Mesenchymal stem cell (in vitro differentiated cells and primary cell): Measurements from ENCODE around the gene TMEM129.

Experiments
- DNase-seq: peaks from one replicate; pipeline ENCODE4 v3.0.0-alpha.2; 2013
- H2AFZ ChIP-seq: one replicate; pipeline ENCODE4 v1.6.1; 2013; ENCODE audit warnings: low read depth, mild to moderate bottlenecking, control low read depth, inconsistent platforms, low read length, moderate library complexity
- H2AK5ac ChIP-seq: 2 replicates; pipeline ENCODE4 v1.6.1; 2013; ENCODE audit warnings: low read length, moderate library complexity, mild to moderate bottlenecking, inconsistent platforms; ENCODE audit not compliant: severe bottlenecking
- H2BK120ac ChIP-seq: one replicate; pipeline ENCODE4 v1.6.1; 2013; ENCODE audit warnings: low read depth, mild to moderate bottlenecking, inconsistent platforms, low read length, moderate library complexity
- H2BK12ac ChIP-seq, 2 experiments: one replicate each; pipeline ENCODE4 v1.6.1; 2013; ENCODE audit warnings: inconsistent platforms in 2 of 2, low read length in 2 of 2, mild to moderate bottlenecking in 2 of 2, moderate library complexity in 2 of 2, control low read depth in 1 of 2
- H2BK15ac ChIP-seq: one replicate; pipeline ENCODE4 v1.6.1; 2013; ENCODE audit warnings: mild to moderate bottlenecking, low read depth, inconsistent platforms; ENCODE audit not compliant: poor library complexity, severe bottlenecking
- H2BK5ac ChIP-seq: 2 replicates; pipeline ENCODE4 v1.6.1; 2013; ENCODE audit warnings: low read depth, mild to moderate bottlenecking, low read length, control low read depth, inconsistent platforms; ENCODE audit not compliant: poor library complexity, severe bottlenecking
- H3K14ac ChIP-seq, 2 experiments: one replicate each; pipeline ENCODE4 v1.6.1; 2013; ENCODE audit warnings: inconsistent platforms in 2 of 2, low read length in 2 of 2, control low read depth in 1 of 2, mild to moderate bottlenecking in 1 of 2, moderate library complexity in 1 of 2
- H3K18ac ChIP-seq, 2 experiments: one replicate each; pipeline ENCODE4 v1.6.1; 2013; ENCODE audit warnings: inconsistent platforms in 2 of 2, low read length in 2 of 2, control low read depth in 1 of 2, low read depth in 1 of 2, mild to moderate bottlenecking in 1 of 2
- H3K23ac ChIP-seq, 2 experiments: one replicate each; pipeline ENCODE4 v1.6.1; 2013; ENCODE audit warnings: inconsistent platforms in 2 of 2, low read length in 2 of 2, mild to moderate bottlenecking in 2 of 2, moderate library complexity in 2 of 2, control low read depth in 1 of 2
- H3K27ac ChIP-seq: 2 replicates; pipeline ENCODE4 v1.5.1; 2013; ENCODE audit warnings: mild to moderate bottlenecking, moderate library complexity, low read length, control low read depth, inconsistent platforms; ENCODE audit not compliant: poor library complexity, severe bottlenecking
- H3K27me3 ChIP-seq, 2 experiments: 2 replicates each; pipeline versions ENCODE4 v1.6.1 to v1.7.0; 2013; ENCODE audit warnings: low read length in 2 of 2, mild to moderate bottlenecking in 2 of 2, moderate library complexity in 2 of 2, control low read depth in 1 of 2, inconsistent platforms in 1 of 2; ENCODE audit not compliant: control insufficient read depth in 1 of 2, insufficient read depth in 1 of 2
- H3K36me3 ChIP-seq, 2 experiments: 2 replicates each; pipeline versions ENCODE4 v1.6.1 to v1.7.0; 2013; ENCODE audit warnings: low read length in 2 of 2, control low read depth in 1 of 2, inconsistent platforms in 1 of 2, low read depth in 1 of 2, mild to moderate bottlenecking in 1 of 2; ENCODE audit not compliant: insufficient read depth in 2 of 2, control insufficient read depth in 1 of 2
- H3K4ac ChIP-seq, 2 experiments: one replicate each; pipeline ENCODE4 v1.6.1; 2013; ENCODE audit warnings: inconsistent platforms in 2 of 2, low read length in 2 of 2, mild to moderate bottlenecking in 2 of 2, moderate library complexity in 2 of 2, control low read depth in 1 of 2, low read depth in 1 of 2
- H3K4me1 ChIP-seq: 2 replicates; pipeline ENCODE4 v1.6.1; 2013; ENCODE audit warnings: low read depth, low read length, control low read depth; ENCODE audit not compliant: control insufficient read depth, insufficient read depth
- H3K4me2 ChIP-seq: 2 replicates; pipeline ENCODE4 v1.6.1; 2013; ENCODE audit warnings: low read length, mild to moderate bottlenecking, inconsistent platforms; ENCODE audit not compliant: poor library complexity, severe bottlenecking
- H3K4me3 ChIP-seq, 2 experiments: 2 replicates each; pipeline versions ENCODE4 v1.5.1 to v1.7.0; 2013; ENCODE audit warnings: low read length in 2 of 2, mild to moderate bottlenecking in 2 of 2, control low read depth in 1 of 2, low read depth in 1 of 2; ENCODE audit not compliant: insufficient read depth in 1 of 2
- H3K79me1 ChIP-seq: replicated peaks from 2 replicates; pipeline ENCODE4 v1.6.1; 2013; ENCODE audit warnings: mild to moderate bottlenecking, control low read depth, low read length, inconsistent platforms; ENCODE audit not compliant: poor library complexity, severe bottlenecking
- H3K9ac ChIP-seq: 2 replicates; pipeline ENCODE4 v1.7.0; 2013; ENCODE audit warnings: mild to moderate bottlenecking, low read length, moderate library complexity
- H3K9me3 ChIP-seq: 2 replicates; pipeline ENCODE4 v1.7.0; 2013; ENCODE audit warnings: mild to moderate bottlenecking, low read length; ENCODE audit not compliant: control insufficient read depth
- H4K8ac ChIP-seq: one replicate; pipeline ENCODE4 v1.6.1; 2013; ENCODE audit warnings: inconsistent platforms, mild to moderate bottlenecking, low read length, moderate library complexity
- H4K91ac ChIP-seq: one replicate; pipeline ENCODE4 v1.6.1; 2013; ENCODE audit warnings: mild to moderate bottlenecking, low read length, inconsistent platforms
- WGBS: methylation state at CpG from one replicate; pipeline ENCODE4 v1.1.7; 2013; ENCODE audit warnings: mixed read lengths; 5-methylcytosine and 5-hydroxymethylcytosine counted together

Gene TMEM129

GRCh38 chr4:1745697-1746096, 24.6 kb upstream of the TMEM129 start:
- H3K27ac ChIP-seq = no peak overlapping the region
- H4K91ac ChIP-seq = no peak overlapping the region
- no peak overlapping the region for H2AK5ac ChIP-seq
- no peak overlapping the region for H3K9ac ChIP-seq
- no peak overlapping the region for H3K14ac ChIP-seq
- peaks cover 11 to 38% of the 10 kb centered on the region in 2 experiments for H3K36me3 ChIP-seq
- DNase-seq = no peak
- H2BK5ac ChIP-seq = no peak overlapping the region
- H3K27me3 ChIP-seq = peaks cover 0 to 12% of the 10 kb centered on the region in 2 experiments
- no peak overlapping the region for H2AFZ ChIP-seq
- H2BK12ac ChIP-seq = no peak overlapping the region
- H3K4ac ChIP-seq = peak overlapping the region in 1 of 2 experiments; percentile 59
- 87% methylated on average over 11 of the region's 12 CpGs for WGBS
- peaks cover 11% of the 10 kb centered on the region for H3K79me1 ChIP-seq
- peak overlapping the region; percentile 64 for H4K8ac ChIP-seq
- no peak overlapping the region for H2BK15ac ChIP-seq
- no peak overlapping the region for H3K23ac ChIP-seq
- H3K9me3 ChIP-seq = no peaks in the 10 kb centered on the region
- H2BK120ac ChIP-seq = no peak overlapping the region
- H3K4me2 ChIP-seq = no peak overlapping the region
- H3K18ac ChIP-seq = no peak overlapping the region
- H3K4me1 ChIP-seq = peaks cover 12% of the 10 kb centered on the region
- H3K4me3 ChIP-seq = no peak overlapping the region

DNA sequence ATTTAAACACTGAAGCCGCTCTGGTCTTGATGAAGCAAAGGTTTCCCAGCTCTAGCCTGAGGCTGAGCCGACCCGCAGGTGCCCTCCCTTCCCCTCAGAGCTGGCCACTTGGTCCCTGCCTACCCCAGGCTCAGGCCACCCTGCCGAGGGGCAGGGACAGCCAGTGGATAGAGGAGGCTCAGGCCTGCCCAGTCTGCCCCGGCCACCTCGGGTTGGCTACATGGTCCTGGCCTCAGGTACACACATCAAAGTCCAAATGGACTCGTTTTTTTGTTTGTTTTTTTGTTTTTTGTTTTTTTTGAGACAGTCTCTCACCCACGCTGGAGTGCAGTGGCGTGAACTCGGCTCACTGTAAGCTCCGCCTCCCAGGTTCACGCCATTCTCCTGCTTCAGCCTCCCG, 24.0 kb upstream of the TMEM129 start:
- Histone ChIP-seq H2BK5ac (no peak overlapping the region), H4K8ac (peak overlapping the region; percentile 24), H3K23ac (no peak overlapping the region), H3K18ac (no peak overlapping the region), H3K4ac (no peak overlapping the region), H3K14ac (no peak overlapping the region), H3K79me1 (peaks cover 13% of the 10 kb centered on the region), H3K4me1 (peaks cover 12% of the 10 kb centered on the region), H3K4me2 (no peak overlapping the region), H3K4me3 (no peak overlapping the region), H3K9me3 (no peaks in the 10 kb centered on the region), H2BK12ac (no peak overlapping the region), H3K36me3 (peaks cover 13 to 43% of the 10 kb centered on the region in 2 experiments), H3K27me3 (peaks cover 0 to 7% of the 10 kb centered on the region in 2 experiments), H3K9ac (no peak overlapping the region), H4K91ac (no peak overlapping the region), H2BK120ac (no peak overlapping the region), H2BK15ac (no peak overlapping the region), H2AK5ac (no peak overlapping the region), H2AFZ (no peak overlapping the region), H3K27ac (no peak overlapping the region)
- no peak for DNase-seq
- 92% methylated on average over 13 of the region's 13 CpGs for WGBS

GRCh38 chr4:1744552-1744951, 23.4 kb upstream of the TMEM129 start:
- H3K4me3 ChIP-seq = no peak overlapping the region
- H3K4me2 ChIP-seq = no peak overlapping the region
- no peak overlapping the region for H2BK120ac ChIP-seq
- H4K91ac ChIP-seq = no peak overlapping the region
- H3K4me1 ChIP-seq = peaks cover 12% of the 10 kb centered on the region
- DNase-seq = no peak
- H4K8ac ChIP-seq = no peak overlapping the region
- no peak overlapping the region for H3K18ac ChIP-seq
- H2BK15ac ChIP-seq = no peak overlapping the region
- no peak overlapping the region for H3K23ac ChIP-seq
- no peak overlapping the region for H3K4ac ChIP-seq
- H3K79me1 ChIP-seq = peaks cover 14% of the 10 kb centered on the region
- no peak overlapping the region for H2AK5ac ChIP-seq
- H3K27me3 ChIP-seq = peaks cover 0 to 7% of the 10 kb centered on the region in 2 experiments
- no peaks in the 10 kb centered on the region for H3K9me3 ChIP-seq
- 96% methylated on average over 14 of the region's 14 CpGs for WGBS
- no peak overlapping the region for H2BK5ac ChIP-seq
- H3K14ac ChIP-seq = no peak overlapping the region
- H3K27ac ChIP-seq = no peak overlapping the region
- H3K9ac ChIP-seq = no peak overlapping the region
- H3K36me3 ChIP-seq = peaks cover 13 to 49% of the 10 kb centered on the region in 2 experiments
- H2AFZ ChIP-seq = no peak overlapping the region
- no peak overlapping the region for H2BK12ac ChIP-seq

DNA sequence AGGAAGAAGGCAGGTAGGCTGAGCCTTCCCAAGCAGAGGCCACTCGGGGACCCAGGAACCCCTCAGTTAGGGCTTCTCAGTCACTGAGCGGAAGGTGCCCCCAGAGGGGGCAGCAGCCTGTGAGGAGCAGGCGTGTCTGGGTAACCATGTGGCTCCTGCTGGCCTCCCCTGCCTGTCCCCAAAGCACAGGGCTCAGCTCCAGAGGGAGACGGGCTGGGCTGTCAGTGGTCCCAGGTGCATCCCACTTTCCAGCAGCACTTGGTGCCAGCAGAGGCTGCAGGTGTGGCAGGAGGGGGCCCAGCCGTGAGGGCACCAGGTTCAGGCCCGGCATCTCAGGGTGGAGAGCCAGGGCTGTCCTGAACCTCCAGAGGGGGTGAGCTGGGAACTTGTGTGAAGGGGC, 22.9 kb upstream of the TMEM129 start:
- Histone ChIP-seq H3K4ac (no peak overlapping the region), H2BK120ac (no peak overlapping the region), H2BK15ac (no peak overlapping the region), H3K4me1 (peaks cover 12% of the 10 kb centered on the region), H2BK12ac (no peak overlapping the region), H2AK5ac (no peak overlapping the region), H2BK5ac (no peak overlapping the region), H3K27ac (no peak overlapping the region), H2AFZ (no peak overlapping the region), H3K23ac (no peak overlapping the region), H3K14ac (no peak overlapping the region), H3K36me3 (peaks cover 13 to 55% of the 10 kb centered on the region in 2 experiments), H4K91ac (no peak overlapping the region), H3K79me1 (peaks cover 18% of the 10 kb centered on the region), H3K18ac (no peak overlapping the region), H3K27me3 (peaks cover 0 to 7% of the 10 kb centered on the region in 2 experiments), H3K4me2 (no peak overlapping the region), H3K4me3 (no peak overlapping the region), H3K9me3 (peaks cover 4% of the 10 kb centered on the region), H4K8ac (no peak overlapping the region), H3K9ac (no peak overlapping the region)
- DNase-seq = no peak
- WGBS = 96% methylated on average over 6 of the region's 6 CpGs
